ENCODE data around the gene MTCL3.

MTCL3 gene

DNA sequence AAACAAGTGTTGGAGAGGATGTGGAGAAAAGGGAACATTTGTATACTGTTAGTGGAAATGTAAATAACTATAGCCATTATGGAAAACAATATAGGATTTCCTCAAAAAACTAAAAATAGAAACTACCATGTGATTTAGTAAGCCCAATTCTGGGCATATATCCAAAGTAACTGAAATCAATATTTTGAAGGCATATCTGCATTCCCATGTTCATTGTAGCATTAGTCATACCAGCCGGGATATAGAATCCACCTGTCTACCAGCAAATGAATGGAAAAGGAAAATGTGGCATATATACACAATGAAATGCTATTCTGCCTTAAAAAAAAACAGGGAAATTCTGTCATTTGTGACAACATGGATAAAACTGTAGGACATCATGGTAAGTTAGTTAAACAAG, 42.5 kb upstream of the MTCL3 start:
- BruUV-seq (replicated peaks), result no TSS peak
- Histone ChIP-seq H3K27ac (ENCODE audit: low read depth, low read length) (no peak overlapping the region), H2AFZ (ENCODE audit: low read depth, low read length, poor library complexity, severe bottlenecking) (no peak overlapping the region), H3K9me2 (ENCODE audit: insufficient read depth) (no peaks in the 10 kb centered on the region), H3K36me3 (ENCODE audit: control insufficient read depth in 1 of 2, insufficient read depth in 2 of 2, low read length in 2 of 2) (no peaks in the 10 kb centered on the region), H4K20me1 (ENCODE audit: insufficient read depth) (no peaks in the 10 kb centered on the region), H3K79me2 (ENCODE audit: insufficient read depth, low read length) (no peaks in the 10 kb centered on the region), H3K4me1 (ENCODE audit: control insufficient read depth in 1 of 2, insufficient read depth in 2 of 2, low read length in 2 of 2) (peaks cover 2 to 7% of the 10 kb centered on the region in 2 experiments; a peak in 2 of 4 replicates), H3K9me3 (ENCODE audit: control insufficient read depth in 1 of 2, insufficient read depth in 1 of 2, low read depth in 1 of 2, low read length in 2 of 2) (no peaks in the 10 kb centered on the region), H3K27me3 (ENCODE audit: insufficient read depth, low read length) (no peaks in the 10 kb centered on the region), H3K9ac (ENCODE audit: low read length) (no peak overlapping the region), H3K4me2 (ENCODE audit: low read length) (no peak overlapping the region), H3K4me3 (replicated peaks in 1 of 2; ENCODE audit: low read depth in 1 of 2, low read length in 2 of 2) (no peak overlapping the region)
- ChIA-PET CTCF (no interaction called here), POLR2A (no interaction called here), RAD21 (ENCODE audit: low non-redundant PET in 1 of 2, low total read pairs in 2 of 2, uncharacterized antibody in 2 of 2, unreplicated experiment in 2 of 2) (no interaction called here)
- ATAC-seq (peak; percentile 50; the same call in 1 of the 2 replicates), DNase-seq (ENCODE audit: low read depth, low spot score) (peak; percentile 46)
- intact Hi-C loops (cut with micrococcal nuclease), result no loop called here
- TF ChIP-seq SP1 (IDR thresholded peaks at IDR 0.05; ENCODE audit: low read depth) (peak; percentile 30; the same call in 1 of the 2 replicates), EZH2 (IDR thresholded peaks at IDR 0.05) (no peak), POLR2AphosphoS5 (IDR thresholded peaks at IDR 0.05; ENCODE audit: low read depth, low read length) (no peak), EZH2phosphoT487 (IDR thresholded peaks at IDR 0.05; ENCODE audit: borderline replicate concordance) (no peak), CEBPB (IDR thresholded peaks at IDR 0.05; ENCODE audit: low read depth) (0 out of 2 replicates have a peak, but pooled peaks have one; percentile 8), SRF (IDR thresholded peaks at IDR 0.05; ENCODE audit: low read depth) (no peak), ELF1 (IDR thresholded peaks at IDR 0.05; ENCODE audit: borderline replicate concordance, low read depth) (no peak), EGR1 (IDR thresholded peaks at IDR 0.05; ENCODE audit: low read depth) (no peak), ZFX (IDR thresholded peaks at IDR 0.05) (no peak), TCF7L2 (IDR thresholded peaks at IDR 0.05; ENCODE audit: borderline replicate concordance, extremely low read depth, insufficient read depth, insufficient read length) (no peak), RAD21 (IDR thresholded peaks at IDR 0.05; ENCODE audit: low read depth) (no peak), CBX3 (IDR thresholded peaks at IDR 0.05; ENCODE audit: low read depth) (no peak), POLR2A (IDR thresholded peaks at IDR 0.05; ENCODE audit: borderline replicate concordance, extremely low read depth, insufficient read depth, insufficient read length) (no peak), SIN3A (IDR thresholded peaks at IDR 0.05; ENCODE audit: low read depth) (no peak), ZNF274 (IDR thresholded peaks at IDR 0.05; ENCODE audit: low read depth, low read length) (no peak), YY1 (IDR thresholded peaks at IDR 0.05; ENCODE audit: extremely low read depth, insufficient replicate concordance, low read depth, low read length) (no peak), JUND (IDR thresholded peaks at IDR 0.05) (0 out of 2 replicates have a peak, but pooled peaks have one; percentile 24)
- TF ChIP-seq, protein P1, sequence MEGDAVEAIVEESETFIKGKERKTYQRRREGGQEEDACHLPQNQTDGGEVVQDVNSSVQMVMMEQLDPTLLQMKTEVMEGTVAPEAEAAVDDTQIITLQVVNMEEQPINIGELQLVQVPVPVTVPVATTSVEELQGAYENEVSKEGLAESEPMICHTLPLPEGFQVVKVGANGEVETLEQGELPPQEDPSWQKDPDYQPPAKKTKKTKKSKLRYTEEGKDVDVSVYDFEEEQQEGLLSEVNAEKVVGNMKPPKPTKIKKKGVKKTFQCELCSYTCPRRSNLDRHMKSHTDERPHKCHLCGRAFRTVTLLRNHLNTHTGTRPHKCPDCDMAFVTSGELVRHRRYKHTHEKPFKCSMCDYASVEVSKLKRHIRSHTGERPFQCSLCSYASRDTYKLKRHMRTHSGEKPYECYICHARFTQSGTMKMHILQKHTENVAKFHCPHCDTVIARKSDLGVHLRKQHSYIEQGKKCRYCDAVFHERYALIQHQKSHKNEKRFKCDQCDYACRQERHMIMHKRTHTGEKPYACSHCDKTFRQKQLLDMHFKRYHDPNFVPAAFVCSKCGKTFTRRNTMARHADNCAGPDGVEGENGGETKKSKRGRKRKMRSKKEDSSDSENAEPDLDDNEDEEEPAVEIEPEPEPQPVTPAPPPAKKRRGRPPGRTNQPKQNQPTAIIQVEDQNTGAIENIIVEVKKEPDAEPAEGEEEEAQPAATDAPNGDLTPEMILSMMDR (IDR thresholded peaks at IDR 0.05 in 2 of 3, conservative IDR thresholded peaks at IDR 0.05 in 1 of 3; ENCODE audit: borderline replicate concordance in 1 of 3, insufficient read depth in 1 of 3, low read depth in 2 of 3, low read length in 2 of 3), result no peak
- TF ChIP-seq, protein P2, sequence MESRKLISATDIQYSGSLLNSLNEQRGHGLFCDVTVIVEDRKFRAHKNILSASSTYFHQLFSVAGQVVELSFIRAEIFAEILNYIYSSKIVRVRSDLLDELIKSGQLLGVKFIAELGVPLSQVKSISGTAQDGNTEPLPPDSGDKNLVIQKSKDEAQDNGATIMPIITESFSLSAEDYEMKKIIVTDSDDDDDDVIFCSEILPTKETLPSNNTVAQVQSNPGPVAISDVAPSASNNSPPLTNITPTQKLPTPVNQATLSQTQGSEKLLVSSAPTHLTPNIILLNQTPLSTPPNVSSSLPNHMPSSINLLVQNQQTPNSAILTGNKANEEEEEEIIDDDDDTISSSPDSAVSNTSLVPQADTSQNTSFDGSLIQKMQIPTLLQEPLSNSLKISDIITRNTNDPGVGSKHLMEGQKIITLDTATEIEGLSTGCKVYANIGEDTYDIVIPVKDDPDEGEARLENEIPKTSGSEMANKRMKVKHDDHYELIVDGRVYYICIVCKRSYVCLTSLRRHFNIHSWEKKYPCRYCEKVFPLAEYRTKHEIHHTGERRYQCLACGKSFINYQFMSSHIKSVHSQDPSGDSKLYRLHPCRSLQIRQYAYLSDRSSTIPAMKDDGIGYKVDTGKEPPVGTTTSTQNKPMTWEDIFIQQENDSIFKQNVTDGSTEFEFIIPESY (IDR thresholded peaks at IDR 0.05; ENCODE audit: extremely low read depth, insufficient replicate concordance, low read length), result no peak
- TF ChIP-seq, protein P3, sequence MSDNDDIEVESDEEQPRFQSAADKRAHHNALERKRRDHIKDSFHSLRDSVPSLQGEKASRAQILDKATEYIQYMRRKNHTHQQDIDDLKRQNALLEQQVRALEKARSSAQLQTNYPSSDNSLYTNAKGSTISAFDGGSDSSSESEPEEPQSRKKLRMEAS (IDR thresholded peaks at IDR 0.05), result no peak
- TF ChIP-seq, protein P4, sequence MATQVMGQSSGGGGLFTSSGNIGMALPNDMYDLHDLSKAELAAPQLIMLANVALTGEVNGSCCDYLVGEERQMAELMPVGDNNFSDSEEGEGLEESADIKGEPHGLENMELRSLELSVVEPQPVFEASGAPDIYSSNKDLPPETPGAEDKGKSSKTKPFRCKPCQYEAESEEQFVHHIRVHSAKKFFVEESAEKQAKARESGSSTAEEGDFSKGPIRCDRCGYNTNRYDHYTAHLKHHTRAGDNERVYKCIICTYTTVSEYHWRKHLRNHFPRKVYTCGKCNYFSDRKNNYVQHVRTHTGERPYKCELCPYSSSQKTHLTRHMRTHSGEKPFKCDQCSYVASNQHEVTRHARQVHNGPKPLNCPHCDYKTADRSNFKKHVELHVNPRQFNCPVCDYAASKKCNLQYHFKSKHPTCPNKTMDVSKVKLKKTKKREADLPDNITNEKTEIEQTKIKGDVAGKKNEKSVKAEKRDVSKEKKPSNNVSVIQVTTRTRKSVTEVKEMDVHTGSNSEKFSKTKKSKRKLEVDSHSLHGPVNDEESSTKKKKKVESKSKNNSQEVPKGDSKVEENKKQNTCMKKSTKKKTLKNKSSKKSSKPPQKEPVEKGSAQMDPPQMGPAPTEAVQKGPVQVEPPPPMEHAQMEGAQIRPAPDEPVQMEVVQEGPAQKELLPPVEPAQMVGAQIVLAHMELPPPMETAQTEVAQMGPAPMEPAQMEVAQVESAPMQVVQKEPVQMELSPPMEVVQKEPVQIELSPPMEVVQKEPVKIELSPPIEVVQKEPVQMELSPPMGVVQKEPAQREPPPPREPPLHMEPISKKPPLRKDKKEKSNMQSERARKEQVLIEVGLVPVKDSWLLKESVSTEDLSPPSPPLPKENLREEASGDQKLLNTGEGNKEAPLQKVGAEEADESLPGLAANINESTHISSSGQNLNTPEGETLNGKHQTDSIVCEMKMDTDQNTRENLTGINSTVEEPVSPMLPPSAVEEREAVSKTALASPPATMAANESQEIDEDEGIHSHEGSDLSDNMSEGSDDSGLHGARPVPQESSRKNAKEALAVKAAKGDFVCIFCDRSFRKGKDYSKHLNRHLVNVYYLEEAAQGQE (IDR thresholded peaks at IDR 0.05; ENCODE audit: low read depth), result no peak
- TF ChIP-seq, protein P5, sequence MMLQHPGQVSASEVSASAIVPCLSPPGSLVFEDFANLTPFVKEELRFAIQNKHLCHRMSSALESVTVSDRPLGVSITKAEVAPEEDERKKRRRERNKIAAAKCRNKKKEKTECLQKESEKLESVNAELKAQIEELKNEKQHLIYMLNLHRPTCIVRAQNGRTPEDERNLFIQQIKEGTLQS (IDR thresholded peaks at IDR 0.05), result no peak
